ENCODE results near the gene KLC1.

DNA sequence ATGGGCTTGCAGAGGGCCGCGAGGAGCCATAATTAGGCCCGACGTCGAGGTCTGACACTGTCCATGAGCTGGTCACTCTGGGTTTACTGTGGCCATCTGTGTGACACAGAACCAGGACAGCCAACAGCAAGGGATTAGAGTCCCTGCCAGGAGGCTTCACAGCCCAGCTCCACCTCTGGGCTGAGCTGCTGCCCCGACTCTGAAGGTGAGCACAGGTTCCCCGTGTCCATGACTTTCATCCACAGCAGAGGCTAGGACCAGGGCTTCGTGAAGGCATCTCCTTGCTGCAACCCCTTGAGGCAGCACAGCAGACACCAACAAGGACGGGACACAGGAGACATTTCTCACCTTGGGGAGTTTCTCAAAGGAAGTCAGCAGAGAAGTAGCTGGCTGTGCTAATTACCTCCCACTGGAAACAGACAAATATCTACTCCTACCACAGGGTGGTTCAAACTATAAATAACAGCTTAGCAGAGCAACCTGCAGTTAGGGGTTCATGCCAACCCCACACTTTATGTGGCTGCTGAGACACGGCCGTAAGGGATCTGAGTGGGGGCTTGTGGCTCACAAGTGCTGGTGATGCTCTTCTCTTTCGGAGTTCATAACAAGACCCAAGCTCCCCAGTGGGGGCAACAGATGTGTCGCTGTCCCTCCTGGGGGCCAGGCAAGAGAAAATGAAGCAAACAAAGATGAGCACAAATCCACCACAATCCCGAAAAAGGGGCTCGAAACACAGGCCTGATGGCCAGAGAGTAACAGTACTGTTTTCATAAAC lies 115.8 kb downstream of the KLC1 start:
- TF ChIP-seq, protein P1, sequence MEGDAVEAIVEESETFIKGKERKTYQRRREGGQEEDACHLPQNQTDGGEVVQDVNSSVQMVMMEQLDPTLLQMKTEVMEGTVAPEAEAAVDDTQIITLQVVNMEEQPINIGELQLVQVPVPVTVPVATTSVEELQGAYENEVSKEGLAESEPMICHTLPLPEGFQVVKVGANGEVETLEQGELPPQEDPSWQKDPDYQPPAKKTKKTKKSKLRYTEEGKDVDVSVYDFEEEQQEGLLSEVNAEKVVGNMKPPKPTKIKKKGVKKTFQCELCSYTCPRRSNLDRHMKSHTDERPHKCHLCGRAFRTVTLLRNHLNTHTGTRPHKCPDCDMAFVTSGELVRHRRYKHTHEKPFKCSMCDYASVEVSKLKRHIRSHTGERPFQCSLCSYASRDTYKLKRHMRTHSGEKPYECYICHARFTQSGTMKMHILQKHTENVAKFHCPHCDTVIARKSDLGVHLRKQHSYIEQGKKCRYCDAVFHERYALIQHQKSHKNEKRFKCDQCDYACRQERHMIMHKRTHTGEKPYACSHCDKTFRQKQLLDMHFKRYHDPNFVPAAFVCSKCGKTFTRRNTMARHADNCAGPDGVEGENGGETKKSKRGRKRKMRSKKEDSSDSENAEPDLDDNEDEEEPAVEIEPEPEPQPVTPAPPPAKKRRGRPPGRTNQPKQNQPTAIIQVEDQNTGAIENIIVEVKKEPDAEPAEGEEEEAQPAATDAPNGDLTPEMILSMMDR (IDR thresholded peaks at IDR 0.05) = no peak
- TF ChIP-seq POLR2A (IDR thresholded peaks at IDR 0.05) = no peak
